HepG2 (cell line): ENCODE results near the gene TRA2B.

Experiments used
- CTCF ChIP-seq: sonication (generic); formaldehyde crosslinking; IDR thresholded peaks from 2 replicates; pipeline ENCODE4 v1.5.0; 2020; ENCODE audit warnings: mild to moderate bottlenecking, missing genetic modification reagents, moderate library complexity
- MIXL1 ChIP-seq: IDR thresholded peaks from 2 replicates; pipeline ENCODE4 v1.6.1; 2016
- TFAP4 ChIP-seq: sonication (generic); IDR thresholded peaks from 2 replicates; pipeline ENCODE4 v1.6.1; 2016; ENCODE audit warnings: low read depth, borderline replicate concordance
- ZBTB40 ChIP-seq, 2 experiments: fragments of 450-650 bp in 1 of 2; sonication (generic) in 1 of 2; formaldehyde crosslinking in 1 of 2; IDR thresholded peaks; 2 replicates each; pipeline versions ENCODE4 v1.6.1 to v1.8.0; 2016 to 2022; ENCODE audit warnings: antibody characterized with exemption in 1 of 2, mild to moderate bottlenecking in 1 of 2, missing genetic modification reagents in 1 of 2
- ZKSCAN8 ChIP-seq: IDR thresholded peaks from 2 replicates; pipeline ENCODE4 v1.6.1; 2016; ENCODE audit warnings: borderline replicate concordance, missing genetic modification reagents, missing compliant biosample characterization
- ZNF232 ChIP-seq: sonication (generic); formaldehyde crosslinking; IDR thresholded peaks from 2 replicates; pipeline ENCODE4 v1.4.0; 2020; ENCODE audit warnings: missing genetic modification reagents, borderline replicate concordance
- ZNF281 ChIP-seq: sonication (generic); formaldehyde crosslinking; IDR thresholded peaks from 2 replicates; pipeline ENCODE4 v1.4.0; 2020; ENCODE audit warnings: missing genetic modification reagents, borderline replicate concordance
- ZNF687 ChIP-seq: sonication (generic); formaldehyde crosslinking; IDR thresholded peaks from 2 replicates; pipeline ENCODE4 v1.5.1; 2020; ENCODE audit warnings: mild to moderate bottlenecking, missing genetic modification reagents, moderate library complexity

- TF ChIP-seq ZNF281 (CRISPR knock-in tag) (no peak), ZBTB40 (IDR thresholded peaks at IDR 0.05) (no peak), ZBTB40 (CRISPR knock-in tag; IDR thresholded peaks at IDR 0.05) (no peak), ZNF232 (CRISPR knock-in tag) (no peak), ZNF687 (no peak), CTCF (no peak), MIXL1 (CRISPR knock-in tag) (no peak), ZKSCAN8 (CRISPR knock-in tag) (no peak), TFAP4 (no peak)
Observed at GRCh38 chr3:185979721-185980121, 41.9 kb upstream of the TRA2B start.
